K562 (cell line): ENCODE measurements around the gene TMEM248. TPM values are rescaled to one million over a fixed set of nuclear protein-coding genes. Genes with fewer than 3 reads are reported as not detected.

Experiments used
- CREM ChIP-seq: IDR thresholded peaks from 2 replicates; pipeline ENCODE4 v1.6.1; 2014; ENCODE audit warnings: antibody characterized with exemption, low read depth
- CTBP1 ChIP-seq: fragments of 450-650 bp; IDR thresholded peaks from 2 replicates; pipeline ENCODE4 v1.6.1; 2016; ENCODE audit warnings: borderline replicate concordance
- CXXC5 ChIP-seq: fragments of 250-450 bp; sonication (Bioruptor Pico); IDR thresholded peaks from 2 replicates; pipeline ENCODE4 v1.8.0; 2022; ENCODE audit warnings: inconsistent platforms, mild to moderate bottlenecking, moderate library complexity
- HDAC2 ChIP-seq: fragments of 450-650 bp; IDR thresholded peaks from 2 replicates; pipeline ENCODE4 v1.6.1; 2016; ENCODE audit warnings: mild to moderate bottlenecking
- HNRNPLL ChIP-seq: fragments of 200-400 bp; formaldehyde crosslinking; IDR thresholded peaks from 2 replicates; pipeline ENCODE4 v1.6.1; 2017; ENCODE audit warnings: low read length, low read depth, mild to moderate bottlenecking; ENCODE audit not compliant: poor library complexity, severe bottlenecking
- LCOR ChIP-seq: sonication (generic); formaldehyde crosslinking; IDR thresholded peaks from 2 replicates; pipeline ENCODE4 v1.8.0; 2022; ENCODE audit warnings: mild to moderate bottlenecking, missing genetic modification reagents
- MTA1 ChIP-seq: fragments of 450-650 bp; IDR thresholded peaks from 2 replicates; pipeline ENCODE4 v1.6.1; 2017; ENCODE audit warnings: borderline replicate concordance
- NFIC ChIP-seq: fragments of 450-650 bp; IDR thresholded peaks from 2 replicates; pipeline ENCODE4 v1.6.1; 2017; ENCODE audit warnings: mild to moderate bottlenecking, inconsistent platforms
- PML ChIP-seq: IDR thresholded peaks from 2 replicates; pipeline ENCODE4 v1.6.1; 2012; ENCODE audit warnings: low read length, inconsistent platforms
- POLR2B ChIP-seq: fragments of 450-650 bp; IDR thresholded peaks from 2 replicates; pipeline ENCODE4 v1.6.1; 2018; ENCODE audit warnings: low read depth; ENCODE audit not compliant: partially characterized antibody
- POLR2H ChIP-seq: IDR thresholded peaks from 2 replicates; pipeline ENCODE4 v1.6.1; 2016; ENCODE audit warnings: missing genetic modification characterization, low read depth, mild to moderate bottlenecking, control low read depth, missing compliant biosample characterization, moderate library complexity
- SRF ChIP-seq, 2 experiments: fragments of 250-450, 450-650 bp in 1 of 2; sonication (Bioruptor Pico) in 1 of 2; sonication (generic) in 1 of 2; formaldehyde crosslinking; IDR thresholded peaks; 2 replicates each; pipeline versions ENCODE4 v1.5.0 to v1.5.1; 2020 to 2022; ENCODE audit warnings: mild to moderate bottlenecking in 1 of 2, missing genetic modification reagents in 1 of 2
- TARDBP ChIP-seq: fragments of 450-650 bp; IDR thresholded peaks from 2 replicates; pipeline ENCODE4 v1.6.1; 2016
- TRIM24 ChIP-seq, 2 experiments: fragments of 450-650 bp; IDR thresholded peaks; 2 replicates each; pipeline ENCODE4 v1.6.1; 2016
- ZBTB7A ChIP-seq: IDR thresholded peaks from 2 replicates; pipeline ENCODE4 v1.6.1; 2011; ENCODE audit warnings: low read depth, mild to moderate bottlenecking, low read length, moderate library complexity, borderline replicate concordance; ENCODE audit not compliant: control insufficient read depth
- ZNF644 ChIP-seq: fragments of 200-800 bp; sonication (Bioruptor generic); IDR thresholded peaks from 2 replicates; pipeline ENCODE4 v1.6.1; 2016; ENCODE audit warnings: low read depth, missing genetic modification characterization, missing compliant biosample characterization
- ZNF76 ChIP-seq: fragments of 250-450 bp; sonication (Bioruptor Pico); IDR thresholded peaks from 2 replicates; pipeline ENCODE4 v1.4.0; 2020; ENCODE audit warnings: mild to moderate bottlenecking, moderate library complexity, borderline replicate concordance
- polyA plus RNA-seq, 8 experiments: library from polyadenylated mRNA; depleted of rRNA in 4 of 8; stranded (reverse) in 5 of 8; unstranded in 3 of 8; fragments of >200 nt; fragmentation: Nextera tagmentation in 2 of 8; fragmentation: Illumina TruSeq in 1 of 8; extraction: Ambion mirVana in 2 of 8; extraction: Trizol in 1 of 8; gene quantifications; 2 replicates each; pipeline versions ENCODE4 v1.2.1 to v1.2.3, GENCODE V29; 2011 to 2014; ENCODE audit warnings: inconsistent platforms in 1 of 8, missing spikeins in 1 of 8
- total RNA-seq, 7 experiments: library from RNA; depleted of rRNA in 6 of 7; stranded (reverse); fragments of >200 nt in 6 of 7; fragmentation: Illumina TruSeq in 2 of 7; extraction: Trizol in 2 of 7; gene quantifications; 2 replicates each; pipeline versions ENCODE4 v1.2.1 to v1.2.3, GENCODE V29; 2011 to 2021; ENCODE audit warnings: low replicate concordance in 1 of 7
- TF ChIP-seq, protein P1 (sequence below): sonication (generic); formaldehyde crosslinking; IDR thresholded peaks from 2 replicates; pipeline ENCODE4 v1.8.0; 2022; ENCODE audit warnings: missing genetic modification reagents, mild to moderate bottlenecking, moderate library complexity, borderline replicate concordance
- TF ChIP-seq, protein P2 (sequence below): fragments of 250-450 bp; sonication (Bioruptor Pico); IDR thresholded peaks from 2 replicates; pipeline ENCODE4 v1.4.0; 2020
- TF ChIP-seq, protein P3 (sequence below): fragments of 450-650 bp; formaldehyde crosslinking; IDR thresholded peaks from 2 replicates; pipeline ENCODE4 v1.4.0; 2020; ENCODE audit warnings: mild to moderate bottlenecking, moderate library complexity
- TF ChIP-seq, protein P4 (sequence below): sonication (generic); formaldehyde crosslinking; IDR thresholded peaks from 2 replicates; pipeline ENCODE4 v1.8.1; 2023; ENCODE audit warnings: mild to moderate bottlenecking, missing genetic modification reagents

The TMEM248 gene
- total and polyA plus RNA-seq, 9 of the 15 experiments (the other 6 are each of a cell fraction or from before 2014, with no cell fraction given), result 6.3 to 132 (median 64.4) TPM

DNA sequence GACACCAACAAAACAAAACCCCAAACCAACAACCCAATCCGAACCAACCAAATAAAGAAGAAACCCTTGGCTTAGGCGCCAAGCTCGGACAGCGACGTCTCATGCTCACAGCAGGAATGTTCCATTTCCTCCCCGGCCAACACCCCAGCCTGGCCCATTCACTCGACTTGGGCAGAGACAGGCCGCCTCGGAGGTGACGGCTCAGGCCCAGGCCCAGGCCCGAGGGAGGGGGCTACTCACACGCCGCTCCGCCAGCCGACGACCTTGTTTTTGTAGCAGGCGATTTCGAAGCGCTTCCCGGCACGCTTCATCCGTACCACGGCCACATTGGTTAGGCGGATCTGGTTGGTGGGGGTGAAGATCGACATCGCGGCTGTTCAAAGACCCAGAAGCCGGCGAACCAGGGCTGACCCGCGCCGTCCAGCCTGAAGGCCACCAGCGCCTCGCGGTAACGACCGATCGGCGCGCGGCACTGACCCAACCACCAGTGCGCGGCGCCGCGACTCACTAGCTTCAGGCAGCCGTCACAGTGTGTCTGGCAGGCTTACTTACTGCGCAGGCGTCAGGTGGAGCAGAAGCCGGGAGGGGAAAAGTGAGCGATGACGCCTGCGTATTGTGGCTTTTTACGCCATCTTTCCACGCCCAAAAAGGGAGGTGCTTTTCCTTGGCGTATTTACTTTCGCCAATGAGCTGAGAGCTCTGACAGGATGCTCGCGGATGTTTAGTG, 74.2 kb downstream of the TMEM248 start, which contains the start of gene SBDS (continued):
- TF ChIP-seq ZBTB7A (peak; percentile 21; the same call in 1 of the 2 replicates), MTA1 (peak; percentile 95), ZNF644 (tag) (0 out of 2 replicates have a peak, but pooled peaks have one; percentile 53), CTBP1 (peak; percentile 63), PML (peak; percentile 59; the same call in 1 of the 2 replicates), SRF (CRISPR knock-in tag; IDR thresholded peaks at IDR 0.05) (peak in 1 of 2 experiments; percentile 97; a peak in 2 of 4 replicates), HDAC2 (peak; percentile 54; the same call in 1 of the 2 replicates), ZNF76 (peak; percentile 60; the same call in 1 of the 2 replicates), NFIC (peak; percentile 79), HNRNPLL (peak; percentile 72), TRIM24 (IDR thresholded peaks at IDR 0.05) (peak in 1 of 2 experiments; percentile 71; a peak in 2 of 4 replicates), POLR2B (peak; percentile 97), CXXC5 (CRISPR knock-in tag) (peak; percentile 86), POLR2H (tag) (peak; percentile 94), LCOR (CRISPR knock-in tag) (peak; percentile 95), TARDBP (0 out of 2 replicates have a peak, but pooled peaks have one; percentile 55), CREM (peak; percentile 95)
- TF ChIP-seq, protein P1, sequence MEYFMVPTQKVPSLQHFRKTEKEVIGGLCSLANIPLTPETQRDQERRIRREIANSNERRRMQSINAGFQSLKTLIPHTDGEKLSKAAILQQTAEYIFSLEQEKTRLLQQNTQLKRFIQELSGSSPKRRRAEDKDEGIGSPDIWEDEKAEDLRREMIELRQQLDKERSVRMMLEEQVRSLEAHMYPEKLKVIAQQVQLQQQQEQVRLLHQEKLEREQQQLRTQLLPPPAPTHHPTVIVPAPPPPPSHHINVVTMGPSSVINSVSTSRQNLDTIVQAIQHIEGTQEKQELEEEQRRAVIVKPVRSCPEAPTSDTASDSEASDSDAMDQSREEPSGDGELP (CRISPR knock-in tag), result peak; percentile 72; the same call in 1 of the 2 replicates
- TF ChIP-seq, protein P2, sequence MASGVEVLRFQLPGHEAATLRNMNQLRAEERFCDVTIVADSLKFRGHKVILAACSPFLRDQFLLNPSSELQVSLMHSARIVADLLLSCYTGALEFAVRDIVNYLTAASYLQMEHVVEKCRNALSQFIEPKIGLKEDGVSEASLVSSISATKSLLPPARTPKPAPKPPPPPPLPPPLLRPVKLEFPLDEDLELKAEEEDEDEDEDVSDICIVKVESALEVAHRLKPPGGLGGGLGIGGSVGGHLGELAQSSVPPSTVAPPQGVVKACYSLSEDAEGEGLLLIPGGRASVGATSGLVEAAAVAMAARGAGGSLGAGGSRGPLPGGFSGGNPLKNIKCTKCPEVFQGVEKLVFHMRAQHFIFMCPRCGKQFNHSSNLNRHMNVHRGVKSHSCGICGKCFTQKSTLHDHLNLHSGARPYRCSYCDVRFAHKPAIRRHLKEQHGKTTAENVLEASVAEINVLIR, result peak; percentile 65; the same call in 1 of the 2 replicates
- TF ChIP-seq, protein P3, sequence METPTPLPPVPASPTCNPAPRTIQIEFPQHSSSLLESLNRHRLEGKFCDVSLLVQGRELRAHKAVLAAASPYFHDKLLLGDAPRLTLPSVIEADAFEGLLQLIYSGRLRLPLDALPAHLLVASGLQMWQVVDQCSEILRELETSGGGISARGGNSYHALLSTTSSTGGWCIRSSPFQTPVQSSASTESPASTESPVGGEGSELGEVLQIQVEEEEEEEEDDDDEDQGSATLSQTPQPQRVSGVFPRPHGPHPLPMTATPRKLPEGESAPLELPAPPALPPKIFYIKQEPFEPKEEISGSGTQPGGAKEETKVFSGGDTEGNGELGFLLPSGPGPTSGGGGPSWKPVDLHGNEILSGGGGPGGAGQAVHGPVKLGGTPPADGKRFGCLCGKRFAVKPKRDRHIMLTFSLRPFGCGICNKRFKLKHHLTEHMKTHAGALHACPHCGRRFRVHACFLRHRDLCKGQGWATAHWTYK (CRISPR knock-in tag), result 0 out of 2 replicates have a peak, but pooled peaks have one; percentile 24
- TF ChIP-seq, protein P4, sequence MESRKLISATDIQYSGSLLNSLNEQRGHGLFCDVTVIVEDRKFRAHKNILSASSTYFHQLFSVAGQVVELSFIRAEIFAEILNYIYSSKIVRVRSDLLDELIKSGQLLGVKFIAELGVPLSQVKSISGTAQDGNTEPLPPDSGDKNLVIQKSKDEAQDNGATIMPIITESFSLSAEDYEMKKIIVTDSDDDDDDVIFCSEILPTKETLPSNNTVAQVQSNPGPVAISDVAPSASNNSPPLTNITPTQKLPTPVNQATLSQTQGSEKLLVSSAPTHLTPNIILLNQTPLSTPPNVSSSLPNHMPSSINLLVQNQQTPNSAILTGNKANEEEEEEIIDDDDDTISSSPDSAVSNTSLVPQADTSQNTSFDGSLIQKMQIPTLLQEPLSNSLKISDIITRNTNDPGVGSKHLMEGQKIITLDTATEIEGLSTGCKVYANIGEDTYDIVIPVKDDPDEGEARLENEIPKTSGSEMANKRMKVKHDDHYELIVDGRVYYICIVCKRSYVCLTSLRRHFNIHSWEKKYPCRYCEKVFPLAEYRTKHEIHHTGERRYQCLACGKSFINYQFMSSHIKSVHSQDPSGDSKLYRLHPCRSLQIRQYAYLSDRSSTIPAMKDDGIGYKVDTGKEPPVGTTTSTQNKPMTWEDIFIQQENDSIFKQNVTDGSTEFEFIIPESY, result 0 out of 2 replicates have a peak, but pooled peaks have one; percentile 16
